HG02852 (cell line): ENCODE data around the gene HOXC13.

Experiments used
- ATAC-seq: cut with Tn5 transposase; IDR thresholded peaks from one replicate; pipeline ENCODE4 v1.9.1; 2021; ENCODE audit warnings: mild to moderate bottlenecking, moderate library complexity; ENCODE audit not compliant: unreplicated experiment

HOXC13 gene

GRCh38 chr12:53980104-53980801 is 41.6 kb downstream of the HOXC13 start:
- no peak for ATAC-seq

GRCh38 chr12:53980802-53981496 is 42.3 kb downstream of the HOXC13 start:
- no peak for ATAC-seq

GRCh38 chr12:53981634-53982565 is 43.3 kb downstream of the HOXC13 start:
- ATAC-seq, result no peak

- ATAC-seq, result no peak
Observed at GRCh38 chr12:53982648-53983567, 44.3 kb downstream of the HOXC13 start.

GRCh38 chr12:53983568-53983949 is 44.9 kb downstream of the HOXC13 start:
- no peak for ATAC-seq

GRCh38 chr12:53983950-53984572 is 45.4 kb downstream of the HOXC13 start:
- ATAC-seq, result no peak

- ATAC-seq, result no peak
Observed at GRCh38 chr12:53984901-53985691, 46.5 kb downstream of the HOXC13 start, which contains the start of gene HOXC10. Gene HOXC10, plus strand, starts transcription at chr12:53985146. Its CDS starts 114 bp downstream, at chr12:53985260.

GRCh38 chr12:53985692-53985993 is 47.0 kb downstream of the HOXC13 start:
- ATAC-seq, result no peak

GRCh38 chr12:53985994-53986685 is 47.5 kb downstream of the HOXC13 start:
- ATAC-seq, result no peak

GRCh38 chr12:53986686-53987483 is 48.3 kb downstream of the HOXC13 start:
- no peak for ATAC-seq

GRCh38 chr12:53987787-53988230 is 49.2 kb downstream of the HOXC13 start:
- ATAC-seq, result no peak

GRCh38 chr12:53988541-53989226 is 50.1 kb downstream of the HOXC13 start:
- ATAC-seq, result no peak

- ATAC-seq, result no peak
Observed at GRCh38 chr12:53989227-53990113, 50.8 kb downstream of the HOXC13 start.

GRCh38 chr12:53990311-53991076 is 51.9 kb downstream of the HOXC13 start:
- no peak for ATAC-seq

- no peak for ATAC-seq
Observed at GRCh38 chr12:53991077-53991460, 52.4 kb downstream of the HOXC13 start.
